Activated naive CD8-positive, alpha-beta T cell treated with anti-CD3 and anti-CD28 coated beads, Interleukin-2, amount 50 U/mL, for 24 hours (primary cell): ENCODE measurements around the gene ODAD3.
"Not testable (repeated sequence)": the region's sequence is repeated elsewhere in the genome, so short reads cannot be mapped to it uniquely, and the experiment has no call there.

Experiments used
- ATAC-seq: fragments of 150-1000 bp; cut with Tn5 transposase; one replicate; pipeline ENCODE4 v1.10.0; 2021
- DNase-seq: peaks from one replicate; pipeline ENCODE4 v3.0.0; 2021
- H3K27ac Mint-ChIP-seq: one replicate; pipeline ENCODE4 v1.8.0; 2021; ENCODE audit warnings: mild to moderate bottlenecking, mixed read lengths
- H3K27me3 Mint-ChIP-seq: one replicate; pipeline ENCODE4 v1.8.0; 2021; ENCODE audit warnings: mixed read lengths
- H3K36me3 Mint-ChIP-seq: one replicate; pipeline ENCODE4 v1.8.0; 2021; ENCODE audit warnings: low read depth, mixed read lengths
- H3K4me1 Mint-ChIP-seq: one replicate; pipeline ENCODE4 v1.8.0; 2021; ENCODE audit warnings: mixed read lengths
- H3K4me3 Mint-ChIP-seq: one replicate; pipeline ENCODE4 v1.8.0; 2021; ENCODE audit warnings: mild to moderate bottlenecking, moderate library complexity, mixed read lengths
- H3K9me3 Mint-ChIP-seq: one replicate; pipeline ENCODE4 v1.8.0; 2021; ENCODE audit warnings: mixed read lengths

ODAD3 gene

DNA sequence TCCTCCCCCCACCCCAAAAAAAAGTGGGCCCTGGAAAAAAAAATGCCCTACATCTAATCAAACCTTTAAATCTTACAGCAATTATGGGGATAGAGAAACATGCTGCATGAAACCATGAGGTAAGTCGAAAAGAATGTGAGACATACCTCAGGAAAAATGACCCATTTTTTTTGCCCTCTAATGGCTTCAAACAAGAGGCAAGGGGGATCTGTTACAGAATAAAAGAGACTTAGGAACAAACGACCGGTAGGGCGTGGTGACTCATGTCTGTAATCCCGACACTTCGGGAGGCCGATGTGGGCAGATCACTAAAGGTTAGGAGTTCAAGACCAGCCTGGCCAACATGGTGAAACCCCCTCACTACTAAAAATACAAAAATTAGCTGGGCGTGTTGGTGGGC, 24.2 kb downstream of the ODAD3 start:
- no peak overlapping the region for H3K27ac Mint-ChIP-seq
- no peak for ATAC-seq
- peaks cover 2% of the 10 kb centered on the region for H3K4me1 Mint-ChIP-seq
- DNase-seq = no peak
- no peak overlapping the region for H3K4me3 Mint-ChIP-seq
- no peaks in the 10 kb centered on the region for H3K9me3 Mint-ChIP-seq
- H3K27me3 Mint-ChIP-seq = peaks cover 33% of the 10 kb centered on the region
- H3K36me3 Mint-ChIP-seq = no peaks in the 10 kb centered on the region

DNA sequence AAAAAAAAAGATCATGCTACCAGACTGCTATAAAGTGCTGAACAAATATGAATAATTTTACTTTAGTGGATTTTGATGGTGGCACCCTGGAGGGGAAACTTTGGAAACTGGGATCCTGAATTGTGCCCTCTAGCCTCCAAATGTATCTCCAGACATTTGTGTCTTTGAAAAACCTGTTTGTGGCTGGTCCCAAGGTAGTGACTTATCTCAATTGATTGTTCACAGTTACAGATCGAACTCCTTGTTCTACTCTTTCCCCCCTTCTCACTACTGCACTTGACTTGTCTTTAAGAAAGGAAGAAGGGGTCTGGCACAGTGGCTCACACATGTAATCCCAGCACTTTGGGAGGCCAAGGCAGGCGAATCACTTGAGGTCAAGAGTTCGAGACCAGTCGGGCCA, 26.3 kb downstream of the ODAD3 start:
- ATAC-seq (no peak), DNase-seq (no peak)
- peaks cover 33% of the 10 kb centered on the region for H3K27me3 Mint-ChIP-seq
- H3K4me3 Mint-ChIP-seq = no peak overlapping the region
- H3K36me3 Mint-ChIP-seq = no peaks in the 10 kb centered on the region
- no peaks in the 10 kb centered on the region for H3K9me3 Mint-ChIP-seq
- no peak overlapping the region for H3K27ac Mint-ChIP-seq
- H3K4me1 Mint-ChIP-seq = peaks cover 2% of the 10 kb centered on the region

DNA sequence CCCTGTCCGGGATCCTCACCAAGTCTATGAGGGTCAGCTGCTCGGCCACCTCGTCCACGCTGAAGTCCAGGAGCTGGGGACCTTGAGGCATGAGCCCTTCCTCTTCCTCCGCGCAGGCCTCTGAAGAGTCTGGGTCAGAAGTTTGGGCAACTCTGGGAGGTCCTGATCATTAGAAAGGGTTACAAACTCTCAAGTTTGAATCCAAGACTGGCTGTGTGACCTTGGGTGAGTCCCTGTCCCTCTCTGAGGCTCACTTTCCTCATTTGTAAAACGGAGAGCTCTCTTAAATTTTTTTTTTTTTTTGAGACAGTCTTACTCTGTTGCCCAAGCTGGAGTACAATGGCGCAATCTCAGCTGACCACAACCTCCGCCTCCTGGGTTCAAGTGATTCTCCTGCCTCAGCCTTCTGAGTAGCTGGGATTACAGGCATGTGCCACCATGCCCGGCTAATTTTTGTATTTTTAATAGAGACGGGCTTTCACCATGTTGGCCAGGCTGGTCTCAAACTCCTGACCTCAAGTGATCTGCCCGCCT, 28.2 kb downstream of the ODAD3 start:
- H3K27me3 Mint-ChIP-seq = peaks cover 31% of the 10 kb centered on the region
- not testable (repeated sequence) for H3K4me1 Mint-ChIP-seq, H3K4me3 Mint-ChIP-seq, H3K36me3 Mint-ChIP-seq, ATAC-seq, H3K27ac Mint-ChIP-seq, DNase-seq, H3K9me3 Mint-ChIP-seq

DNA sequence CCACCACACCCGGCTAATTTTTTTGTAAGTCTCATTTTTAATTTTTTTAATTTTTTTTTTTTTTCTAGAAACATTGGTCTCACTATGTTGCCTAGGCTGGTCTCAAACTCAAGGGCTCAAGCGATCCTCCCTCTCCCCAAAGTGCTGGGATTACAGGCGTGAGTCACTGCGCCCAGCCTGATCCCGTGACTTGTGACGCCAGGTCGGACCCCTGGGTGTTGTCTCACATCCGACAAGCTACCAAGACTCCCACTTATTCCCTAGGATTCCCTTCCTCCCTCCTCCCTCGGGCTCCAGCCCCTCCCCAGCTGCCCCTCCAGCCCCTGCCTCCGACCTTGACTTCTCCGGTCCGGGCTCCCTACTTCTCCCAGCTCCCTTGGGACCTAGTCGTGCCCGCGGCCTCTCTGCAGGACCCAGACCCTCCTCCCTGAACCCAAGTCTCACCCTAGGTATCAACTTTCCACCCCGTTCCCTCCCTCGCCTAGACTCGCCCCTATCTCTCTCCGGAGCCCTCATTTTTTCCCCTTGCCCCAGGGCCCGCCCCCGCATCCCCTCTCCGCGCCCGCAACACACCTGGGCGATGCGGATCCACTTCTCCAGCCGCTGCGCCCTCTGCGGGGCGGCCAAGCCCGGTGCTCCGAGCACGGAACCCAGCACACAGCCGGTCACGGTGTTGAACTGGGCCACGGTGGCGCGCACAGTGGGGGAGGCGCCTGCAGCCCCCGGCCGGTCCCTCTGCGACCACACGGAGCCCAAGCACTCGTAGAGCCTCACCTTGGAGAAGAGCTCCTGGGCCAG, 28.9 kb downstream of the ODAD3 start:
- Mint-ChIP-seq H3K4me1 (peaks cover 2% of the 10 kb centered on the region), H3K27ac (no peak overlapping the region), H3K9me3 (no peaks in the 10 kb centered on the region), H3K27me3 (peaks cover 28% of the 10 kb centered on the region), H3K36me3 (no peaks in the 10 kb centered on the region), H3K4me3 (no peak overlapping the region)
- DNase-seq (peak; percentile 61), ATAC-seq (peak; percentile 61)

DNA sequence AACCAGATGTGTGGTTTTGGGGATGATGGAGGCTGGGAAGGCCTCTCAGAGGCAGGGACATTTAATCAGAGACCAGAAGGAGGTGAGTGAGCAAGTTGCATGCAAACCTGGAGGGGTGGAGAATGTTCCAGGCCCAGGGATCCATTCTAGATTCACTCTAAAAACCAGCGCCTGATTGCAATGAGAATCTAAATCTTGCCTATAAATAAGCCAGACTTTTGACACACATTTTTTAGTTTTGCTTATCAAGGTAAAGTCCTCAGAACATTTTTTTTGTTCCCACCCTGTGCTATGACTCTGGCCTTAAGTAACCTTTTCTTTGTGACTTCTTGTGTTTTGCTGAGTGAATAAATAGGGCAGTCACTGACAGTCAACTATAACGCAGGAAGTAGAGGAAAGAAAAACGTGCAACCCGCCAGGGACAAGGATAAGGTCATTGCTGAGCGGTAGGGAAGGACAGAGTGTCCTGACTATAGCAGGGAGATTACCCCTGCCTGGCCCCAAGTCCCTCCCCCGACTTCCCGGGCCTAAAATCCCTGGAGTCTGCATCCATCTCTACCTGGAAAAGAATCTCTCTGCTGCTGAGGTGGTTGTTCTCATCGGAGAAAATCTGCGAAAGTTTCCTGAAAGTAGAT, 30.2 kb downstream of the ODAD3 start:
- ATAC-seq = no peak
- no peaks in the 10 kb centered on the region for H3K9me3 Mint-ChIP-seq
- no peak overlapping the region for H3K4me3 Mint-ChIP-seq
- no peak for DNase-seq
- H3K27me3 Mint-ChIP-seq = peaks cover 23% of the 10 kb centered on the region
- H3K27ac Mint-ChIP-seq = no peak overlapping the region
- H3K36me3 Mint-ChIP-seq = no peaks in the 10 kb centered on the region
- peaks cover 2% of the 10 kb centered on the region for H3K4me1 Mint-ChIP-seq

DNA sequence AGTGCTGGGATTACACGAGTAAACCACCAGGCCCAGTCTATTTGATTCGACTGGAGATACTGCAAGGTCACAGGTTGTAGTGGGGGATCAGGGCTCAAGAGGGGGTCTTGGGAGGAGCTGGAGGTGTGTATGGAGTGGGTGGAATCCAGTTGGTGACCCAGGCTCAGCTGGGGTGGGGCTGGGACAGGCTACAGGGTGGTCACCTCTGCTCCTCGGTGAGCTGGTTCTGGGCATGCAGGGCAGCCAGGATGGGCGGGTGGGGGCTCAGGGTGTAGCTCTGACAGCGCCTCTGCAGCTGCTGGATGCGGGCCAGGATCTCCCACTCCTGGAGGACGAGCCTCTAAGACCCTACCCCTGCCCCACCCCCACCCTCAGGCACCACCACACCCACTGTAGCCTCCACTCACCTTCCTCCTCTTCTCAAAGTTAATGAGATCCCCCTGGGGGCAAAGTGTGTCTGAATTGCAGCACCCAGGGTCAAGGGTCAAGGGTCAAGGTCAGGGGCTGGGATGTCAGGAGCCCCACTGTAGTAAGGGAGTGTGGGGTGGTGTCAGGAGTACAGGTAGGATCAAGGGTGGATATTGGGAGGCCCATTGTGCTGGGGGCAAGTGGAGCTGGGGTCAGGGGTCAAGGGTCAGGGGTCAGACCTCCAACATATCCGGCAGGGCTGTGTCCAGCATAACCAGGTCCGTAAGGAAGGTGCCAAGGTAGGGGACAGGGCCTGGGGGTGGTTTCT, 32.9 kb downstream of the ODAD3 start:
- Mint-ChIP-seq H3K4me3 (no peak overlapping the region), H3K36me3 (no peaks in the 10 kb centered on the region), H3K9me3 (no peaks in the 10 kb centered on the region), H3K4me1 (peaks cover 2% of the 10 kb centered on the region), H3K27ac (no peak overlapping the region), H3K27me3 (peaks cover 9% of the 10 kb centered on the region)
- ATAC-seq (no peak), DNase-seq (no peak)

DNA sequence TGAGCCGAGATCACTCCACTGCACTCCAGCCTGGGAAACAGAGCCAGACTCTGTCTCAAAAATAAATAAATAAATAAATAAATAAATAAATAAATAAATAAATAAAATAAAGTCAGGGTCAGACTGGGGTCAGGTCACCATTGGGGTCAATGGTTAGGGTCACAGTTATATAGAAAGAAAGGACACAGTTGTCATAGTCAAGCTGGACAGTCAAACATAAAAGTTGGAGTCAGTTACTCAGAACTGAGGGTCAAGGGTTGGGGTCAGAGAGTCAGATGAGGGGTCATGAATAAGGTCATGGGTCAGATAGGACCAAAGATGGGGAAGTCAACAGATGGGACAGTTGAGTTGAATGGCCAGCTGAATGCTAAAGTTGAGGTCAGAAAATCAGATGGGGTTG, 34.1 kb downstream of the ODAD3 start:
- Mint-ChIP-seq H3K27me3 (peaks cover 5% of the 10 kb centered on the region), H3K4me1 (no peaks in the 10 kb centered on the region), H3K9me3 (no peaks in the 10 kb centered on the region), H3K27ac (no peak overlapping the region), H3K36me3 (no peaks in the 10 kb centered on the region), H3K4me3 (no peak overlapping the region)
- no peak for ATAC-seq
- DNase-seq = no peak

DNA sequence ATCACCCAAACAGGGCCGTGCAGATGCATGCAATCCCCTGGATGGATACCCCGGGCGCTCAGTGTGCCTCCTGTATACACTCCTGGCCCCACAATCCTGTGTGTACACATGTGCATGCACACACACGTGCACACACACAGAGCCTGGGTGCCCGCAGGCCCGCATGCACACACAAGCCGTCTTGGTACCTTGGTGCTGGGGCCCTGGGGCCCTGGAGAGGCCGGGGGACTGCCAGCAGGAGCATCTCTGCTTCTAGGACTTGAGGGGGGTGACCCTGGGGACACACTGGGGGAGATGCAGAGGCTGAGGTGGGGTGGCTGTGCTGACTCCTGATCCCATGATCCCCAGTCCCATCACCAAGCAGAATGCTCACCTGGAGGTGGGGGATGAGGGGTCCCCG, 35.3 kb downstream of the ODAD3 start:
- no peaks in the 10 kb centered on the region for H3K4me1 Mint-ChIP-seq
- no peak overlapping the region for H3K4me3 Mint-ChIP-seq
- no peaks in the 10 kb centered on the region for H3K9me3 Mint-ChIP-seq
- DNase-seq = no peak
- peaks cover 5% of the 10 kb centered on the region for H3K27me3 Mint-ChIP-seq
- H3K36me3 Mint-ChIP-seq = no peaks in the 10 kb centered on the region
- H3K27ac Mint-ChIP-seq = no peak overlapping the region
- no peak for ATAC-seq

DNA sequence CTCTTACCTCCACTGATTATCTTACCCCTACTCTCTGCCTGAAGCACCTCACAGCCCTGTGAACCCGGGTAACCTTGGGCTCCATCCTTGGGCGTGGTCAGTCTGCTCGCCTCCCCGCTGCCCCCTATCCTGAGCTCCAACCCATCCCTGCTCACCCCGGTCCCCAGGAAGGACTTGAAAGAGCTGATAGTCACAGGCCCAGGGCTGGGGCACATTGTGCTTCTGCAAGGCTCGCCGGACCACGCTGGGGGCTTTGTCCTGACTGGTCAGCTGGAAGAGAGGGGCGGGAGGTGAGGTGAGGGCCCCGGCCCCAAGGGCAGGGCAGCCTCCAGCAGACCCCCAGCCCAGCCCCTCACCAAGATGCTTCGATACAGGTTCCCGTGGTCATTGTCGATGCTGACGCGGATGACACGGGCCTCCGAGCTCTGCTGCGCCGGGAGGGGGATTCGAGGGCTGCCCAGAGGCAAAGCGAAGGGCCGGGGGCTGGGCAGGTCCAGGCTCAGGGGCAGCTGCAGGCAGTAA, 37.8 kb downstream of the ODAD3 start:
- Mint-ChIP-seq H3K4me1 (no peaks in the 10 kb centered on the region), H3K4me3 (no peak overlapping the region), H3K9me3 (no peaks in the 10 kb centered on the region), H3K36me3 (no peaks in the 10 kb centered on the region), H3K27ac (no peak overlapping the region), H3K27me3 (peaks cover 5% of the 10 kb centered on the region)
- DNase-seq = no peak
- ATAC-seq = no peak

DNA sequence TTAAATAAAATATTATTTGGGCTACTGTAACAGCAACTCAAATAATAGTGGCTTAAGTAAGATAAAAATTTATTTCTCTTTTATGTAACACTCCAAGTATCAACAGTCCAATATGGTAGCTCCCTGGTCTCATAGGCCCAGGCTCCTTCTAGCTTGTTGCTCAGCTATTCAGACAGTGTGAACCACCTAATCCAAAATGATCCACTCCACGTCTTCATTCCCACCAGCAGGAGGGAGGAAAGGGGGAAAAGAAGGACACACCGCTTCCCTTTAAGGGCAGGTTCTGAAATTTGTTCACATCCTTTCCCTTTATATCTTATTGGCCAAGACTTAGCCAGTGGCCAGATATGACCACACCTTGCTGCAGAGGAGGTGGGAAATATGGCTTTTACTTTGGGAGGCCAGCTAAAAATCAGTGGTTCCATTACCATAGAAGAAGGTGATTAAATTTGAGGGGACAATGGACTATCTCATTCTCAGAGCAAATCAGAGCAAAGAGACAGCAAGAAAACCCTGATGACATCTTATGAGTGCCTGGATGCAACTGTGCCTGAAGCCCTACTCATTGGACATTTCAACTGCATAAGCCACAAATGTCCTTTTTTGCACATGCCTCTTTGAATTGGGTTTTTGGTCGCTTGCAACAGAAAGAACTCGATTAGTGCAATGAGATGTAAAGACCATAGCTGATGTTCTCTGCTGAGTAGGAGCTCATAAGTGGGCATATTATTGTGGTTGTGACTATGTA, 43.8 kb downstream of the ODAD3 start:
- ATAC-seq (no peak), DNase-seq (no peak)
- Mint-ChIP-seq H3K27ac (no peak overlapping the region), H3K9me3 (peaks cover 3% of the 10 kb centered on the region), H3K4me3 (no peak overlapping the region), H3K36me3 (no peaks in the 10 kb centered on the region), H3K27me3 (no peaks in the 10 kb centered on the region), H3K4me1 (no peaks in the 10 kb centered on the region)

DNA sequence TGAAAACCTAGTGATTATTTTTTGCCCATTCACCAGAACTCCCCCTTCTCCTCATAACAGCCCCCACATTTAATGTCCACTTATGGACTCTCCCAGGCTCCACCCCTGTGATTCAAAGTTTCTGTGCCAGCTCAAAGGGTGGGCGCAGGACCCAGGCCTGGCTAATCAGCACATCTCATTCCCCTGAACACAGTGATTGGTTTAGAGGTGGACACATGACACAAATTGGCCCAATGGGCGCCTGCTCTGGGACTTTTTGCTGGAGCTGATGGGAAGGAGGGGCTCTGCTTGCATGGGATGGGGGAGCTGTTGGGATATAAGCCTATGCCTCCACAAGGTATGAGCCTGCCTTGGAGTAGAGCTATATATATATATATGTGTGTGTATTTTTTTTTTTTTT, 44.6 kb downstream of the ODAD3 start:
- Mint-ChIP-seq H3K4me3 (no peak overlapping the region), H3K27me3 (no peaks in the 10 kb centered on the region), H3K9me3 (peaks cover 3% of the 10 kb centered on the region), H3K27ac (no peak overlapping the region), H3K36me3 (no peaks in the 10 kb centered on the region), H3K4me1 (no peaks in the 10 kb centered on the region)
- ATAC-seq (no peak), DNase-seq (no peak)

DNA sequence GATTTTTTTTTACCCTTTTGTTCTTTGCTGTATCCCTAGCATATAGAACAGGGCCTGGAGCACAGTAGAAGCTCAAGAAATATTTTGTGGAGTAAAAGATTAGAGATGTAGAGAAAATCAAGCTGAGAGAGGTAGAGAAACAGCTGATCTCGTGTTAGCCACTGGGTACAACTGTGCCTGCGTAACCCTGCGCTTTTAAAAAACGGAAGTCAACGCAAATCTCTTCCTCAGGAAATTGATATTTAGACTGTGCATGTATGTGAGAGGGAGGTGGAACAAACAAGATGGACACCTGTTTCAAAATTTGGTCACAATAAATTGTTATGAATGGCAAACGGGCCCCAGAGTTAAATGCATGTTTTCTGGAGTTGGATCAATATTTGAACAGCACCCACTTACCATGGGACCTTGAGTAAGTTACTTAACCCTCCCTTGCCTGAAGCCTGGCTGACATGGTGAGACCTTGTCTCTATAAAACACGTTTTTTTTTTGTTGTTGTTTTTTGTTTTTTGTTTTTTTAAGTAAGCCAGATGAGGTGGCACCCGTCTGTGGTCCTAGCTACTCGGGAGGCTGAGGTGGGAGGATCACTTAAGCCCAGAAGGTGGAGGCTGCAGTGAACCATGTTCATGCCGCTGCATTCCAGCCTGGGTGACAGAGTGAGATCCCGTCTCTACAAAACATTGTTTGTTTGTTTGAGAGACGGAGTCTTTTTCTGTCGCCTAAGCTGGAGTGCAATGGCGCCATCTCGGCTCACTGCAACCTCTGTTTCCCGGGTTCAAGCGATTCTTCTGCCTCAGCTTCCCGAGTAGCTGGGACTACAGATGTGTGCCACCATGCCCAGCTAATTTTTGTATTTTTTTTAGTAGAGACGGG, 47.5 kb downstream of the ODAD3 start:
- H3K36me3 Mint-ChIP-seq = no peaks in the 10 kb centered on the region
- no peak overlapping the region for H3K27ac Mint-ChIP-seq
- H3K4me1 Mint-ChIP-seq = peaks cover 7% of the 10 kb centered on the region
- no peak for DNase-seq
- no peak for ATAC-seq
- peaks cover 8% of the 10 kb centered on the region for H3K27me3 Mint-ChIP-seq
- no peak overlapping the region for H3K4me3 Mint-ChIP-seq
- H3K9me3 Mint-ChIP-seq = peaks cover 3% of the 10 kb centered on the region

DNA sequence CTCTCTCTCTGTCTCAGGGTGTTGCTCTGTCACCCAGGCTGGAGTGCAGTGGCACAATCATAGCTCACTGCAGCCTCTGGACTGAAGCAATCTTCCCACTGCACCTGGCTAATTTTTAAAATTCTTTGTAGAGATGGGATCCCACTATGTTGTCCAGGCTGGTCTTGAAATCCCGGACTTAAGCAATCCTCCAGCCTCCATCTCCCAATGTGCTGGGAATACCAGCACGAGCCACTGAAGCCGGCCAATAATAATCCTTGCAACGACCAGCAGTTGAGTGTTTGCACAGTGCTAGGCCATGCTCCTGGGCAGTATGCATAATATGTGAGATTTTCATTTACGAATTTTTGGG, 50.2 kb downstream of the ODAD3 start:
- H3K9me3 Mint-ChIP-seq = no peaks in the 10 kb centered on the region
- H3K36me3 Mint-ChIP-seq = peaks cover 3% of the 10 kb centered on the region
- ATAC-seq (no peak), DNase-seq (no peak)
- H3K27me3 Mint-ChIP-seq = peaks cover 15% of the 10 kb centered on the region
- H3K4me1 Mint-ChIP-seq = peaks cover 27% of the 10 kb centered on the region
- H3K4me3 Mint-ChIP-seq = no peak overlapping the region
- H3K27ac Mint-ChIP-seq = no peak overlapping the region
